Lung (tissue), 12 donors: ENCODE measurements around the gene NBPF11. TPM values are rescaled to one million over a fixed set of nuclear protein-coding genes. Genes with fewer than 3 reads are reported as not detected.
A peak's percentile ranks its signal among the peaks of the same experiment; 100 is the strongest.
"Not testable (repeated sequence)": the region's sequence is repeated elsewhere in the genome, so short reads cannot be mapped to it uniquely, and the experiment has no call there.

Source experiments
- ATAC-seq: fragments of 200-7000 bp; cut with Tn5 transposase; one replicate; pipeline ENCODE4 v1.9.1; 2020; ENCODE audit warnings: moderate number of reproducible peaks; ENCODE audit not compliant: insufficient read depth, low FRiP score
- DNase-seq, 3 donors: peaks; one replicate each; pipeline ENCODE4 v3.0.0-alpha.2; 2013 to 2017
- H3K27ac ChIP-seq, 2 donors: one replicate each; pipeline ENCODE4 v1.5.1; 2013; ENCODE audit warnings: mild to moderate bottlenecking in 2 of 2, moderate library complexity in 2 of 2, control low read depth in 1 of 2, inconsistent platforms in 1 of 2, low read depth in 1 of 2, low read length in 1 of 2
- H3K27me3 ChIP-seq, 3 donors: one replicate each; pipeline ENCODE4 v1.5.1; 2013; ENCODE audit warnings: low read length in 2 of 3; ENCODE audit not compliant: control insufficient read depth in 3 of 3, insufficient read depth in 3 of 3
- H3K36me3 ChIP-seq, 4 donors: one replicate each; pipeline ENCODE4 v1.5.1; 2013; ENCODE audit warnings: low read length in 4 of 4, mild to moderate bottlenecking in 1 of 4, moderate library complexity in 1 of 4; ENCODE audit not compliant: control insufficient read depth in 4 of 4, insufficient read depth in 4 of 4
- H3K4me1 ChIP-seq, 5 donors: one replicate each; pipeline ENCODE4 v1.5.1; 2013; ENCODE audit warnings: low read length in 5 of 5, mild to moderate bottlenecking in 2 of 5, moderate library complexity in 1 of 5; ENCODE audit not compliant: control insufficient read depth in 5 of 5, insufficient read depth in 5 of 5
- H3K4me3 ChIP-seq: one replicate; pipeline ENCODE4 v1.5.1; 2013; ENCODE audit warnings: mild to moderate bottlenecking, control low read depth, moderate library complexity
- H3K9ac ChIP-seq, 2 donors: one replicate each; pipeline ENCODE4 v1.5.1; 2013; ENCODE audit warnings: low read length in 2 of 2, control low read depth in 1 of 2; ENCODE audit not compliant: insufficient read depth in 1 of 2
- H3K9me3 ChIP-seq, 4 donors: one replicate each; pipeline ENCODE4 v1.5.1; 2013; ENCODE audit warnings: low read length in 3 of 4, mild to moderate bottlenecking in 1 of 4, moderate library complexity in 1 of 4; ENCODE audit not compliant: control insufficient read depth in 4 of 4, insufficient read depth in 3 of 4
- WGBS, 2 donors: extraction: QIAGEN DNeasy Blood & Tissue Kit; methylation state at CpG; one replicate each; pipeline ENCODE4 v1.1.7; 2013; 5-methylcytosine and 5-hydroxymethylcytosine counted together
- polyA plus RNA-seq, 2 donors: library from polyadenylated mRNA; stranded (reverse); fragments of 200-250 nt; gene quantifications; one replicate each; pipeline ENCODE4 v1.2.1, GENCODE V29; 2013
- total RNA-seq, 2 donors: library from RNA; depleted of rRNA in 1 of 2; stranded (reverse); fragments of >200 nt in 1 of 2; gene quantifications; one replicate each; pipeline ENCODE4 v1.2.1, GENCODE V29; 2014 to 2021
- TF ChIP-seq, protein P1 (sequence below): IDR thresholded peaks from 2 replicates; pipeline ENCODE4 v1.5.1; 2012; ENCODE audit warnings: mild to moderate bottlenecking; ENCODE audit errors: control extremely low read depth, extremely low read depth
- donor health status: control.
- donor health status: control.
- donor health status: Bipolar disorder and iron deficiency.
- donor health status: healthy.
- donor health status: DM: yes; HTN: yes; CAD: no.

NBPF11 gene
- total and polyA plus RNA-seq, 4 donors, result 4.4 to 16.1 (median 8.3) TPM

DNA sequence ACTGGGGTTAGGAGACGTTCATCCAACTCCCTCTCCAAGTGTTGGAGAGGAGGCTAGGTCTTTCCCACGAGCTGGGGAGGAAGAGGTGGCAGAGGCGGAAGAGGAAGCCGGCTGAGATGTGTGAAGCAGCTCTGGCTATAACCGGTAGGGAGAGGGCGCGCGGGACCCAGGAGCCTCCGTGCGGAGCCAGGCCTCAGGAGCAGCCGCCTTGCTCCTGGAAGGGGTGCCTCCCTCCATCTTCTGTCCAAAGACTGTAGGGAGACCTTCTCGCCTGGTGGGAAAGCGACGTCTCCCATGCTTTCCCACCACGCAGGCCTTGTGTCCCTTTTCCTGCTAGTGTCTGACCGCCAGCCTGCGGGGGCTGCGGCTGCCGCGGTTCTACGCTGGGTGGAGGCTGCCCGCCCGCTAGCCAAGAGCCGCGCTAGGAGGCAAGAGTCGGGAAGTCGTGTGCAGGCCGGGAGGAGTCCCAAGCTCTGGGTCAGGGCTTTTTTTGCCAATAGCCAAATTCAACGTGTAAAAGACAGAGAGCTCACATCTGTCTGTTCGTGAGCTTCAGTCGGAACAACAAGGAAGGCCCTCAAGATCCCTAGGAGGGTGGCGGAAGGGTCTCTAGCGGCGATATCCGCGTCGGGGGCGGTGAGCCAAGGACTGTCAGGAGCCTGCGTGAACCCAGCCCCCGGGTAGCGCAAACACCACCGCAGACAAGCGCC lies 8.4 kb upstream of the NBPF11 start:
- Histone ChIP-seq H3K4me1 (peaks cover 0 to 5% (median 0%) of the 10 kb centered on the region in 5 donors), H3K9me3 (no peaks in the 10 kb centered on the region), H3K4me3 (no peak overlapping the region), H3K27me3 (peaks cover 0 to 41% (median 36%) of the 10 kb centered on the region in 3 donors), H3K9ac (no peak overlapping the region), H3K27ac (no peak overlapping the region), H3K36me3 (no peaks in the 10 kb centered on the region)
- TF ChIP-seq, protein P1, sequence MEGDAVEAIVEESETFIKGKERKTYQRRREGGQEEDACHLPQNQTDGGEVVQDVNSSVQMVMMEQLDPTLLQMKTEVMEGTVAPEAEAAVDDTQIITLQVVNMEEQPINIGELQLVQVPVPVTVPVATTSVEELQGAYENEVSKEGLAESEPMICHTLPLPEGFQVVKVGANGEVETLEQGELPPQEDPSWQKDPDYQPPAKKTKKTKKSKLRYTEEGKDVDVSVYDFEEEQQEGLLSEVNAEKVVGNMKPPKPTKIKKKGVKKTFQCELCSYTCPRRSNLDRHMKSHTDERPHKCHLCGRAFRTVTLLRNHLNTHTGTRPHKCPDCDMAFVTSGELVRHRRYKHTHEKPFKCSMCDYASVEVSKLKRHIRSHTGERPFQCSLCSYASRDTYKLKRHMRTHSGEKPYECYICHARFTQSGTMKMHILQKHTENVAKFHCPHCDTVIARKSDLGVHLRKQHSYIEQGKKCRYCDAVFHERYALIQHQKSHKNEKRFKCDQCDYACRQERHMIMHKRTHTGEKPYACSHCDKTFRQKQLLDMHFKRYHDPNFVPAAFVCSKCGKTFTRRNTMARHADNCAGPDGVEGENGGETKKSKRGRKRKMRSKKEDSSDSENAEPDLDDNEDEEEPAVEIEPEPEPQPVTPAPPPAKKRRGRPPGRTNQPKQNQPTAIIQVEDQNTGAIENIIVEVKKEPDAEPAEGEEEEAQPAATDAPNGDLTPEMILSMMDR, result no peak
- peak; percentile 19 to 40 (median 39) for DNase-seq
- 74 to 88% methylated on average over 43 of the region's 43 CpGs for WGBS, 2 donors
- ATAC-seq, result no peak

DNA sequence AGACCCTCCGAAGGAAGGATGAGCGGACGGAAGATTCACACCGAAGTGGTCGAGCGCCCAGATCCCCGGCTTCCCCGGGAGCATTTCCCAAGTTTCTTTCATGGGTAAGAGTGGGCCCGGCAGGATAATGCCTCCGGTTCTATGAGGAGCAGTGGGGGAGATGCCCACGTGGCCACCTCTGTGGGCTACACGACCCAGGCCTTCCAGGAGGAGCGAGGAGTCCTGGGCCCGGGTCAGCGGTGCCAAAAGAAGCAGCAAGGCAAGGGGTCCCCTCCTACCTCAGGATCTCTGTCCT lies 7.9 kb upstream of the NBPF11 start:
- H3K4me3 ChIP-seq, result no peak overlapping the region
- ATAC-seq (no peak), DNase-seq (no peak)
- no peaks in the 10 kb centered on the region for H3K36me3 ChIP-seq
- no peak overlapping the region for H3K27ac ChIP-seq
- no peak overlapping the region for H3K9ac ChIP-seq
- WGBS, 2 donors, result 73 to 81% methylated on average over 15 of the region's 15 CpGs
- H3K4me1 ChIP-seq, result peaks cover 0 to 5% (median 0%) of the 10 kb centered on the region in 5 donors
- TF ChIP-seq, protein P1, result no peak
- peaks cover 0 to 43% (median 37%) of the 10 kb centered on the region in 3 donors for H3K27me3 ChIP-seq
- no peaks in the 10 kb centered on the region for H3K9me3 ChIP-seq

DNA sequence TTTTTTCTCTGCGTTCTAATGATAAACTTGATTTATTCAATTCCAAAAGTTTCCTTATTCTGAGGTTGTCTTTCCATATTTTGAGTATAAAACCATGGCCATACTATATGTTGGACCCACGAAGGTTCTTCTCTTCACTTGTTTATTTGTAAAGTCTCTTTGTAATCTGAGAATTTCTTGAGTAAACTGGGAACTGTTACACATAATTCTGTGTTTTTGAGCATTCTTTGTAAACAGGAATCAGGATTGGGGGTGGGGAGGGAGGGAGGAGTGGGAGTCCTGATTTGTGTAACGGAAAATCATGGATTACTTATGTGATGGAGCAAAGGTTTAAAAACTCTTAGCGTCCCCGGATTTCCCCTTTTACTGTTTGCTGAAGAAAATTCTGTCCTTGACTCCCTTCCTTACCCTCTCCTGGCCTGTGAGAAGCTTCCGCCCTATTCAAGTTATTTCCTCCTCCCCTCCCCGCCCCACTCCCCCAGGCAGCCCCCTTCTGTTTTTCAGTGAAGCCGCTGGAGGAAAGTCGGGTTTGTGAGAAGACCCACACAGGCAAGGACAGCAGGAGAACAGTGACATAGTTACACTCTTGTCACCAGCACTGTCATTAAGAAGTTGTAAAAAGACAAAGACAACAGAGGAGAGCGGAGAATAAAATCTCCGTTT lies 6.4 kb upstream of the NBPF11 start:
- no peak for ATAC-seq
- 26 to 28% methylated on average over 11 of the region's 11 CpGs for WGBS, 2 donors
- H3K27me3 ChIP-seq, result peaks cover 0 to 43% (median 37%) of the 10 kb centered on the region in 3 donors

DNA sequence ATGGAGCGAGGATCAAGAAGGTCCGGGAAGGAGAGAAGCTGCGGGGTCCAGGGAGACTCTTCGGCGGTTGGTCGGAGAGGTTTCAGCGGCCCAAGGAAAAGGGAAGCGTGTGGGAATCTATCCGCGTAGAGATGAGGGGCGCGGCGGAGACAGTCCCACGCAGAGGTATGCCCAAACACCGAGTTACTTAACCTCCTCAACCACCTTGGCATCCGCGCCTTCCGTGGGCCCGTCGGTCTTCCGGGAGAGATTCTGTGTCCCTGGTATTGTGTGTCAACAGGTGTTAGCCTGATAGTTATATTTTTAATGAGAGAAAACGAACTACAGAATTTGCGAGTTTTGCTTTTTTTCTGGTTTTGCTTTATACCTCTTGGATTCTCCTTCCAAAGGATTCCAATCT lies 5.7 kb upstream of the NBPF11 start:
- 29 to 31% methylated on average over 9 to 10 of the region's 23 CpGs for WGBS, 2 donors
- H3K27ac ChIP-seq, result peak overlapping the region in 1 of 2 donors; percentile 12
- H3K4me3 ChIP-seq, ATAC-seq, H3K4me1 ChIP-seq, DNase-seq, H3K9me3 ChIP-seq, H3K36me3 ChIP-seq, H3K9ac ChIP-seq: not testable (repeated sequence)
- peaks cover 0 to 43% (median 37%) of the 10 kb centered on the region in 3 donors for H3K27me3 ChIP-seq

More for the DNA sequence above, 6.4 kb upstream of the NBPF11 start:
- Histone ChIP-seq H3K9ac (no peak overlapping the region), H3K4me1 (peaks cover 0 to 5% (median 0%) of the 10 kb centered on the region in 5 donors), H3K36me3 (no peaks in the 10 kb centered on the region), H3K9me3 (no peaks in the 10 kb centered on the region), H3K27ac (peak overlapping the region in 1 of 2 donors; percentile 12), H3K4me3 (no peak overlapping the region)
- peak in 2 of 3 donors; percentile 14 to 15 for DNase-seq
- TF ChIP-seq, protein P1, result no peak

DNA sequence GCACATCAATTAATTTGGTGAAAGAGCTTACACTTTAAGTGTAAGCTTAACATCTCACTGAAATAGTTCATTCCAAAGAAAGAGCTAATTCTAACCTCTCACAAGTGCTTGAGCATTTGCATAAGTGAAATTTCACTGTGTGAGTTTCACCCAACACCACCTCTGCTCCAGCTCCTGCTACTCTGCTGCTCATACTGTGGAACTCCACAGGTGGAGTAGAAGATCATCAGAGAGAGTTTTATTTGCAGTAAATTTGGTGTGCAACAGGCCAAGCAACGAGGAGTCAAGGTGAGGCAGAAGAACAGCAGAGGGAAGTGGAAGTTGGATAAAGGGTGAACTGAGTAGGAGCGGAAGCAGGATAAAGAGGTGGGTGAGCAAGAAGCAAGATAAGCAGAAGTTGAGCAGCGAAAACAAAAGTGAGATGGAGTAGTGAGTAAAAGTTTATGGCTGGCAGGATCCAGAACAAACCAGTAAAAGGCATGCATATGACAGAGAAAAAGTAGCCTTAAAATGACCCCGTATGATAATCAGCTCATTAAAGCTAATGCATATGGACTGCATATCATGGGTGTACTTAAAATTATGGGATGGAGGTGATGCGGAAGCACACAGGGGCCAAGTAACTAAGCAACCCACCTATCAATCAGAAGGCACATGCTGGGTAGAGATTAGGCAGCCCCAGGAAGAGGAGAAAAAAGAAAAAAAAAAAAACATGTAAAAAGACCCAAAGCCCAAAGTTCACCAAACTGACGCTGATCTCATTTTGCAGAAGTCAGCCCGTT lies 3.6 kb upstream of the NBPF11 start:
- WGBS, 2 donors, result 21 to 46% methylated on average over 6 of the region's 7 CpGs
- H3K27me3 ChIP-seq, result peaks cover 0 to 33% (median 23%) of the 10 kb centered on the region in 3 donors
- not testable (repeated sequence) for DNase-seq, ATAC-seq, H3K36me3 ChIP-seq, H3K9ac ChIP-seq, H3K9me3 ChIP-seq, H3K4me1 ChIP-seq, H3K27ac ChIP-seq, H3K4me3 ChIP-seq
